Uterus (tissue), 4 donors: ENCODE data around the gene PFN4. TPM values are rescaled to one million over a fixed set of nuclear protein-coding genes. Genes with fewer than 3 reads are reported as not detected.

Source experiments
- DNase-seq, 2 donors: peaks; one replicate each; pipeline ENCODE4 v3.0.0-alpha.2; 2019 to 2020
- H3K27ac ChIP-seq, 2 donors: fragments of 200-600 bp; sonication (generic); 1 replicate in 1 of 2; 2 replicates in 1 of 2; pipeline ENCODE4 v1.5.1; 2016 to 2018
- H3K27me3 ChIP-seq, 2 donors: fragments of 200-600 bp; sonication (generic); one replicate each; pipeline ENCODE4 v1.5.1; 2018 to 2019; ENCODE audit warnings: control low read depth in 1 of 2
- H3K36me3 ChIP-seq, 2 donors: fragments of 200-600 bp; sonication (generic); one replicate each; pipeline ENCODE4 v1.5.1; 2019; ENCODE audit warnings: control low read depth in 1 of 2
- H3K4me1 ChIP-seq, 2 donors: fragments of 200-600 bp; sonication (generic); one replicate each; pipeline ENCODE4 v1.5.1; 2018 to 2019; ENCODE audit warnings: control low read depth in 1 of 2
- H3K4me3 ChIP-seq, 2 donors: fragments of 200-600 bp; sonication (generic); 1 replicate in 1 of 2; 2 replicates in 1 of 2; pipeline ENCODE4 v1.5.1; 2018 to 2019; ENCODE audit warnings: mild to moderate bottlenecking in 1 of 2
- H3K9me3 ChIP-seq, 2 donors: fragments of 200-600 bp; sonication (generic); one replicate each; pipeline ENCODE4 v1.5.1; 2019; ENCODE audit warnings: control low read depth in 1 of 2
- CTCF ChIP-seq, 4 experiments: fragments of 200-600 bp in 2 of 4; fragments of 450-650 bp in 2 of 4; sonication (generic) in 2 of 4; IDR thresholded peaks; one replicate each; pipeline ENCODE4 v1.5.1; 2016 to 2019; ENCODE audit warnings: antibody characterized with exemption in 4 of 4, mild to moderate bottlenecking in 2 of 4, moderate library complexity in 1 of 4
- POLR2A ChIP-seq, 2 donors: fragments of 450-650 bp; IDR thresholded peaks; one replicate each; pipeline ENCODE4 v1.6.1; 2016; ENCODE audit warnings: antibody characterized with exemption in 2 of 2, mild to moderate bottlenecking in 1 of 2, moderate library complexity in 1 of 2
- intact Hi-C: fragments of 100-400 bp; cut with DNase I; formaldehyde crosslinking; loops from one replicate; pipeline ENCODE4 v1.15.1; 2023; ENCODE audit warnings: low total_unique reads
- total RNA-seq, 4 donors: library from RNA; depleted of rRNA in 3 of 4; stranded (reverse); fragments of >200 nt in 3 of 4; gene quantifications; one replicate each; pipeline versions ENCODE4 v1.1.0 to v1.2.4, GENCODE V29; 2014 to 2023
- donor health status: DM: yes; HTN: yes; CAD: no.

Gene PFN4
- total RNA-seq, 4 donors from 2014 or later: 0.95 to 2.0 TPM; not detected in 2

- Histone ChIP-seq H3K27me3 (no peaks in the 10 kb centered on the region), H3K9me3 (no peaks in the 10 kb centered on the region), H3K36me3 (no peaks in the 10 kb centered on the region), H3K4me3 (no peak overlapping the region), H3K4me1 (no peaks in the 10 kb centered on the region), H3K27ac (no peak overlapping the region)
- no peak for DNase-seq
- intact Hi-C loops: no loop called here
- TF ChIP-seq CTCF (IDR thresholded peaks at IDR 0.05): no peak
- TF ChIP-seq POLR2A (IDR thresholded peaks at IDR 0.05): no peak
These were observed 34.2 kb downstream of the PFN4 start for GRCh38 chr2:24088821-24089359.

- Histone ChIP-seq H3K27me3 (no peaks in the 10 kb centered on the region), H3K36me3 (no peaks in the 10 kb centered on the region), H3K9me3 (no peaks in the 10 kb centered on the region), H3K4me1 (peaks cover 3 to 4% of the 10 kb centered on the region in 2 donors), H3K4me3 (no peak overlapping the region), H3K27ac (no peak overlapping the region)
- no peak for TF ChIP-seq POLR2A (IDR thresholded peaks at IDR 0.05)
- TF ChIP-seq CTCF (IDR thresholded peaks at IDR 0.05): no peak
- no peak for DNase-seq
- intact Hi-C loops: no loop called here
These were observed 36.1 kb downstream of the PFN4 start for GRCh38 chr2:24087032-24087431.

GRCh38 chr2:24086241-24086640 lies 36.9 kb downstream of the PFN4 start:
- Histone ChIP-seq H3K4me1 (peaks cover 3 to 4% of the 10 kb centered on the region in 2 donors), H3K27ac (no peak overlapping the region), H3K27me3 (no peaks in the 10 kb centered on the region), H3K9me3 (no peaks in the 10 kb centered on the region), H3K4me3 (no peak overlapping the region), H3K36me3 (no peaks in the 10 kb centered on the region)
- intact Hi-C loops: no loop called here
- DNase-seq: no peak
- TF ChIP-seq POLR2A (IDR thresholded peaks at IDR 0.05) (no peak), CTCF (IDR thresholded peaks at IDR 0.05) (no peak)

- intact Hi-C loops: no loop called here
- no peak for DNase-seq
- H3K9me3 ChIP-seq: no peaks in the 10 kb centered on the region
- H3K36me3 ChIP-seq: no peaks in the 10 kb centered on the region
- H3K27me3 ChIP-seq: no peaks in the 10 kb centered on the region
- peaks cover 3 to 4% of the 10 kb centered on the region in 2 donors for H3K4me1 ChIP-seq
- peak overlapping the region; percentile 55 to 60 for H3K4me3 ChIP-seq
- H3K27ac ChIP-seq: peak overlapping the region; percentile 95 to 96
- TF ChIP-seq POLR2A (IDR thresholded peaks at IDR 0.05): no peak
- TF ChIP-seq CTCF (IDR thresholded peaks at IDR 0.05): no peak
These were observed 38.0 kb downstream of the PFN4 start for GRCh38 chr2:24085200-24085489.

GRCh38 chr2:24084386-24085199 lies 38.5 kb downstream of the PFN4 start, which contains the start of gene TP53I3:
TSS of gene TP53I3 (minus strand) at chr2:24084834. CDS start at chr2:24084326, 508 bp downstream.
- Histone ChIP-seq H3K9me3 (no peaks in the 10 kb centered on the region), H3K27me3 (no peaks in the 10 kb centered on the region), H3K4me3 (peak within 1 kb of the TSS; percentile 55 to 60), H3K4me1 (peaks cover 3 to 4% of the 10 kb centered on the region in 2 donors), H3K27ac (peak within 1 kb of the TSS; percentile 95 to 96), H3K36me3 (no peaks in the 10 kb centered on the region)
- peak; percentile 89 to 90 for DNase-seq
- TF ChIP-seq CTCF (IDR thresholded peaks at IDR 0.05): peak; percentile 89 to 97 (median 94)
- peak; percentile 16 to 71 for TF ChIP-seq POLR2A (IDR thresholded peaks at IDR 0.05)
- intact Hi-C loops: no loop called here
